Activated CD4-positive, alpha-beta T cell treated with anti-CD3 and anti-CD28 coated beads, Interleukin-2, Interleukin-6, amounts not matched to agents 100 ng/mL and 50 ng/mL, durations not matched to agents 16 hours and 8 hours (primary cell): ENCODE measurements around the gene SIRT2.

Experiments used
- DNase-seq: peaks from one replicate; pipeline ENCODE4 v3.0.0-alpha.2; 2020

SIRT2 gene

GRCh38 chr19:38919837-38920601 lies 20.6 kb upstream of the SIRT2 start:
- DNase-seq = no peak

DNA sequence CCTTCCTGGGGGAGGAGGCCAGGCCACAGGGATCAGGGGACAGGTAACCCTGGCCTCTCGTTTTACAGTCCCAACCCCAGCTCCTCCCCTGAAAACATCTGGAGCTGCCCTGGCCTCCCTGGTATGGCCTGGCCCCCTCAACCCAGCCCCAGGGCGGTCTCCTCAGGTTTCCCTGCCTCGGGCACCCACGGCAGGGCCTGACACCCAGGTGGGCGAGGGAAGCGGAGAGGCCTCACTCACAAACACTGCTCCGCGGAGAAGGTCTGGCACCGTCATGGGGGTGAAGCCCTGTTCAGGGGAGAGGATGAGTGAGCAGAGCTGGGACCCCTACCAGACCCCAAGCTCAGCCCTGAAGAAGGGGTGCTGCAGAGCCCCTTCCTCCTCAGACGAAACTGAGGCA lies 19.1 kb upstream of the SIRT2 start:
- DNase-seq = no peak

DNA sequence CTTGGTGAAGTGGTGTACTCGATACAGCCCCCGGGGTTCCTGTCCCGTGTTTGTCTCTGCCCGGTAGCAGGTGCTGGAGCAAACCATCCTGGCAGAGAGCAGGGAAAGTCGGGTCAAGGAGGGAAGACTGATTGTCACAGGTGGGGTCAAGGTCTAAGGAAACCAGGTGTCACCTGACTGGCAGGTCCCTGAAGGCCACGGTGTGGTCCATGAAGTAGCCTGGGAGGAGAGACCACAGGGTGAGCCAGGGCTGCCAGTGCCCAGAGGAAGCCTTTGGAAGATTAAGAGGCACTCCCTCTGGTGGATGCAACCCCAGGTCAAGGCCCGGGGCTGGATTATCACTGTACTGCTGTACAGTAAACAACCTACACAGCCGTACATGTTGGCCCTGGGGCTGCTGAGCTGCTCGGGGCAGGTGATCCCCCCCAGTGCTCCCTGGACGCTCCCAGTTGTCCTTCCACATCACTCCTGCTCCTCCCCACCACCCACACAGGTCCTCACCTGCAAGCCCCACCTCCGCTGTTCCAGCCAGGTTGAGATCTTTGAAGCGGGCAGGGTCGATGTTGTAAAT lies 18.6 kb upstream of the SIRT2 start:
- no peak for DNase-seq

DNA sequence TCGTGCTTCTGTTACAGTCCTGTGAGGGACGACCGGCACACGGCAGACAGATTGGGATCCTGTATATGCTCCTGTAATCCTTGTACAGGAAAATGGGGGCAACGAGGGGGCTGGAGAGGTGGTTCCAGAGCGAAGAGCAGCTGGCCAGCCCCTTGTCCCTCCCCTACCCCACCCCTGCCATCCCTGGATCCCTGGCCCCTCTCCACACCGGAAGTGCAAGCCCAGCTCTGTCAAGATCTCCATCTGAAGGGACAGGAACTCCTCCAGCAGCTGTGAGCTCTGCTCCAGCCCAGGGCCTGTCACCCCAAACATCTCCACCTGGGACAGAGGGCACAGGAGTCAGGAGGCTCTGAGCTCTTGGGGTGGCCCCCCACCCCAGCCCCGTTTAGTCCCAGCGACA lies 18.1 kb upstream of the SIRT2 start:
- DNase-seq = no peak

- no peak for DNase-seq
These were observed 16.2 kb upstream of the SIRT2 start for GRCh38 chr19:38915329-38916321.

DNA sequence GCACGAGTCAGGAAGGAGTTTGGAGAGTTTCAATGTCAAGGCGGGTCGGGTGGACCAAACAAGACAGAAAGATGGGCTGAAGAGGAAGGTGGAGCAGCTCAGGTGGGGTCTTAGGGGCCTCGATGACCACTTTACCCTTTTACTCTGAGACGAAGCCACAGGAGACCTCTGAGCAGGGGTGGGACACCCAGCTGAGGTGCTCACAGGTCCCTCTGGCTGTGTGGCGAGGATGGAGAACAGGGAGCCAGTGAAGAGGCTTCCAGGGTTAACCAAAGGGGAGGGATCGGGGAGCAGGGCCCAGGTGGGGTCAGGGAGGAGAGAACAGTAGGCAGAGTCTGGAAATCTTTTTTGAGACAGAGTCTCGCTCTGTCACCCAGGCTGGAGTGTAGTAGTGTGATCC lies 14.5 kb upstream of the SIRT2 start:
- DNase-seq = no peak

DNA sequence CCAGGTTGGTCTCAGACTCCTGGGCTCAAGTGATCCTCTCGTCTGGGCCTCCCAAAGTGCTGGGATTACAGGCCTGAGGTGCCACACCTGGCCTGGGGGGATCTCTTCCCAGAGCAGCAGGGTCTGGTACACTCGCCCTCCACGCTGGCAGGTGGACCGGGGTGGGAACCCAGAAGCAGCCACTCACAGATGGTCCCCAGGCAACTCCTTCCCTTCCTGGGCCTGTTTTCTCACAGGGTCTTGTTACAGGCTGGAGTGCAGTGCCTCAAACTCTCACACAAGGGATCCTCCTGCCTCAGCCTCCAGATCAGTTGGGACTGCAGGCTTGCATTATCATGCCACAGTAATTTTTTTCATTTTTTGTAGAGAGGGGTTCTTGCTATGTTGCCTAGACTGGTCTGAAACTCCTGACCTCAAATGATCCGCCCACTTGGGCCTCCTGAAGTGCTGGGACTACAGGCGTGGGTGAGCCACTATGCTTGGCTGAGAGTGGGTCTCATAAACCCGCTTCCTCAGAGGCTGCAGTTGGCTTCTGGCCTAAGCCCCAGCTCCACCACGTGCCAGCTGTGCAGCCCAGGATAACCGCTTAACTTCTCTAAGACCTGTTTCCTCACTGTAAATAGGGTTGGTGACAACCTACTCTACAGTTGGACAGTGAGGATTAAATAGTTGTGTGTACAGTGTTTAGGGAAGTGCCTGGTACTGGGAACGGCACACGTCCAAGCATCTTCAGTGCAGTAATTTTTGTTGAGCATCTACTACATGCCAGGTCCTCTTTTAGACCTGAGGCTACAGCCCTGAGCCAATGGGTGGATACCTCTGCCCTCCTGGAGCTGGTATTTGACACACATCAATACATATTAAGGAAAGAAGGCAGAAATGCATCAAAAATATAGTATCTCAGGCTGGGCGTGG lies 13.4 kb upstream of the SIRT2 start:
- no peak for DNase-seq

- DNase-seq = no peak
These were observed 12.1 kb upstream of the SIRT2 start for GRCh38 chr19:38911388-38912001.

DNA sequence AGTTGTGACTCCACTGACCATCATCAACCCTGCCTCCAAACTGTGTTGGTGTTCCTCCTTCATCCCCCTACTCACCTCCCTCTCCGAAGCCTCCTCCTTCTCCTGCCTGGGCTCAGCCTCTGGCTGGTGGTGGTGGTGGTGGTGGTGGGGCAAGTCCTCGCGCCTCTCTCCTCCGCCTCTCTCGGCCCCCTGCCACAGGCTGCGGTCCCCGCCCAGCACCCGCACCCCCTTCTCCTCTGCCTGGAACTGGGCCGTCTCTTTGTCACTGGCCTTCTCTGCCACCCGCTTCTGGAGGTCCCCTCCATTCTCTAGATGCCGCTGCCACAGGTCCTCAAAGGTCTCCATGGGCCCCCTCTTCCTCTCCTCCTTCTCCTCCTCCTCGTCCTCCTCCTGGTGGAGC lies 11.1 kb upstream of the SIRT2 start:
- DNase-seq = no peak

DNA sequence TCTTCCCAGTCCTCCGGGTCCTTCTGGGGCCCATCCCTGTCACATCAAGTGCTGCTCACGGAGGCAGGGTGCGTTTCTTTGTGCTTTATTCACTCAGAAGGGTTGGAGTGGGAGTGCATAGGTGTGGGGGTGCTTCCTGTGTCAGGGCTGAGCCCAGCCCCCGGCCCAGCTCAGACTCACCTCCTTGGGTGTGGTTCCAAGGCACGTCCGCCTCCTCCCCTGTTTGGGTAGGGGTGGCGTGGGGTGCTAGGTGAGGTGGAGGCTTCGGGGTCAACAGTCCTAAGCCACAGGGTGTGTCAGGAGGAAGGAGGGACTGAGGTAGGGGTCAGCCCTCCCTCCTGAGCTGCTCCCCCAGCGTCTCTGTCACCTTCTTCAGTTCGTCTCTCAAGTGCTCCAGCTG lies 9.5 kb upstream of the SIRT2 start:
- DNase-seq = no peak

DNA sequence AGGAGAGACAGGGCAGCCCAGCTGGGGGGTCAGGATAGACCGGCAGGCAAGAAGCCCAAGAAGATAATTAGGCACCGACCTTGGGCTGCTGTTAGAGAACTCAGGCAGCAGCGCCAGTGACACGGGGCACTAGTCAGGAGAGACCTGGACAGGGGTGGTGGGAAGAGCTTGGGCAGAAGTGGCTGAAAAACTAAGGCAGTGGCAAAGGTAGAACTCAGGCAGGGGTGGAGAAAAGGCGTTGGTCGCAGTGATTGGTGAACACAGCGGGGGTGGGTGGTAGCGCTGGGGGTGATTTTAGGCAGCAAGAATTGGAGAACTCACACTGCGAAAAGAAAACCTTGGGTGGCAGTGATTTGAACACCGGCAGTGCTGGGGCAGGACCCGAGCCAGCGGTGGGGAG lies 8.3 kb upstream of the SIRT2 start:
- no peak for DNase-seq

- no peak for DNase-seq
These were observed 7.8 kb upstream of the SIRT2 start for GRCh38 chr19:38907227-38907626.

GRCh38 chr19:38905620-38906019 lies 6.2 kb upstream of the SIRT2 start:
- DNase-seq = no peak

- no peak for DNase-seq
These were observed 5.4 kb upstream of the SIRT2 start for GRCh38 chr19:38904581-38905539.

DNA sequence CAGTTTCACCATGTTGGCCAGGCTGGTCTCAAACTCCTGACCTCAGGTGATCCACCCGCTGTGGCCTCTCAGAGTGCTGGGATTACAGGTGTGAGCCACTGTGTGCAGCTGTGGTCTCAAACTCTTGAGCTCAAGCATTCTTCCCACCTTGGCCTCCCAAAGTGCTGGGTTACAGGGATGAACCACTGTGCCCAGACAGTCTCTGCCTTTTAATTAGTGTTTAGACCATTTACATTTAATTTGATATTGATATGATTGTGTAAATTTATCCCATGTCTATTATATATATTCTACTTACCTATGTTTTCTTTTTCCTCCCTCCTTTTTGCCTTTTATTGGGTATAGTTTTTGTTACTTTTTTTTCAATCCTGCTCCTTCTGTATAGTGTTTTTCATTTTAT lies 2.3 kb upstream of the SIRT2 start:
- no peak for DNase-seq

- no peak for DNase-seq
These were observed 1.3 kb upstream of the SIRT2 start for GRCh38 chr19:38900743-38901190.

DNA sequence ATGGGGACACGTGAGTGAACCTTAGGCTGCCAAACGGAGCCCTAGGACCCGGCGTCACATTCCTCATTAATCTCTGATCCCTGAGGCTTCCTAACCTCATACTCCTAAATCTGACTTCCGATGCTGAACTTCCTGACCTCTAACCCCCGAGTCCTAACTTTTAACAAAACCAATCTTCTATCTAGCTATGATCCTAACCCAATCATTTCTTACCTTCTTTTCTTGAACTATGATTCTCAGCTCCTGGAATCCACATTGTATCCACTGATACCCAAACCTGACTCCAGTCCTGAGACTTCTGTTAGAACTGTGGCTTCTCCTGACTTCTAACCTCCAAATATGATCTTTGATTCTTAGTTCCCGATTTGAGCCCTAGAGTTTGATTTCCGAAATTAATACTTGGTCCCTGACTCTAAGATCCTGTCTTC lies 798 bp upstream of the SIRT2 start:
- DNase-seq = no peak

- DNase-seq = no peak
These were observed 501 bp downstream of the SIRT2 start for GRCh38 chr19:38898788-38899446.

DNA sequence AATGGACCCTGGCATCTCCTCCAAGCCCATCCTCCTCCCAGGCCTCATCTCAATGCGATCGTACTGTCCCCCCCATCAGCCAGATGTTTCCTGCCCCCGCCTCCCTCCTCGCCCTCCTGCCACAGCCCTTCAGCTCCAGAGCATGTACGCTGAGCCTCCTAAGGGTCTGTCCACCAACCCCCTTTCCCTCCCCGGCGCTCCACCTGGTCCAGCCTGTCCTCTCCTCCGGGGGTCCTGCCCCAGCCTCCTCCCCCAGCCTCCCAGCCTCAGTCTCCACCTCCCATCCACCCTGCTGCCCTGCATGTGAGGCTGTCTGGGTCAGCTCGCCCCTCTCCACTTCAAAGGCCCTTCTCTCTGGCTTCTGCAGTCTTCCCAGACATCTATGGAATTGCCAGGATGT lies 4.5 kb downstream of the SIRT2 start:
- DNase-seq = no peak

DNA sequence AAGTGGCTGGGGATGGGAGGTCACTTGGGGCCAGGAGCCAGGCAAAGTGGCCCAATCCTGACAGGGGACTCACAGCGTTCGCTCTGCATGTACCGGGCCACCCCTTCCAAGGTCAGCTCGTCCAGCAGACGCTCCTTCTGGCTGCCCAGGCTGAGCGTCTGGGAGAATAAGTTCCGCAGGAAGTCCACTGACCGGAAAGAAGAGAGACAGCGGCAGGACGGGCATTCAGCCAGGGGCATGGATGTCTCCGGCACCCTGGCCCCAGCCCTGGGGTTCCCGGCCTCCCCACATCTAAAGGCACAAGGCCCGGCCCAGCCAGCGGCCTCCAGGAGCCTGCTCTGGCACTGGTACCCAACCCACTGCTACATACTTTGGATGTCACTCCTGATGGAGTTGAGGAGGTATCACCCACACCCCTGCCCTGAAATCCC lies 6.1 kb downstream of the SIRT2 start:
- DNase-seq = no peak
